Stimulated activated CD8-positive, alpha-beta memory T cell treated with anti-CD3 and anti-CD28 coated beads, Interleukin-7, amount 100 ng/mL, for 1 hour (primary cell): ENCODE results near the gene FXYD1.
A peak's percentile ranks its signal among the peaks of the same experiment; 100 is the strongest.

Experiments
- DNase-seq, 2 donors: peaks; one replicate each; pipeline ENCODE4 v3.0.0-alpha.2; 2020; ENCODE audit warnings: low read depth in 2 of 2

Gene FXYD1

GRCh38 chr19:35107545-35107944, 31.1 kb upstream of the FXYD1 start:
- DNase-seq: no peak

DNA sequence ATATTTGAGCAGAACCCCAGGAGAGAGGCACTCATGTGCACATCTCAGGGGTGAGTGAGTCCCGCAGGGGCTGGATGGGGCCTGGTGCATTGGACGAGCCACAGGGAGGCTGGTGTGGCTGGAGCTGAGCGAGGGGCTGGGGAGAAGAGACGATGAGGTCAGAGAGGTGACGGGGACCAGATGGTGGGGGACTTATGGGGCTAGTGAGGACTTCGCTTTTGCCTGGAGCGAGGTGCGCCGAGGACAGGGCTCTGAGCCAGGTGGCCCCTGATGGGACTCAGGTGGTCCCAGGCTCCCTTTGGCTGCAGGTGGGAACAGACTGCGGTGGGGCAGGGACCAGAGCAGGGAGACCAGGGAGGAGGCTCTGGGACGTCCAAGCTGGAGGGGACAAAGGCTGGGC, 29.9 kb upstream of the FXYD1 start:
- no peak for DNase-seq

- DNase-seq: no peak
Measured at GRCh38 chr19:35109395-35110112, 29.1 kb upstream of the FXYD1 start.

- DNase-seq: no peak
Measured at GRCh38 chr19:35110974-35111373, 27.6 kb upstream of the FXYD1 start.

- DNase-seq: no peak
Measured at GRCh38 chr19:35112995-35113688, 25.5 kb upstream of the FXYD1 start.

- peak; percentile 51 to 56 for DNase-seq
Measured at GRCh38 chr19:35114353-35115176, 24.1 kb upstream of the FXYD1 start.

GRCh38 chr19:35115177-35115951, 23.3 kb upstream of the FXYD1 start, which contains the start of gene FXYD3:
FXYD3 (plus strand) TSS chr19:35115823; CDS start chr19:35119377, 3,554 bp downstream.
- DNase-seq: no peak

DNA sequence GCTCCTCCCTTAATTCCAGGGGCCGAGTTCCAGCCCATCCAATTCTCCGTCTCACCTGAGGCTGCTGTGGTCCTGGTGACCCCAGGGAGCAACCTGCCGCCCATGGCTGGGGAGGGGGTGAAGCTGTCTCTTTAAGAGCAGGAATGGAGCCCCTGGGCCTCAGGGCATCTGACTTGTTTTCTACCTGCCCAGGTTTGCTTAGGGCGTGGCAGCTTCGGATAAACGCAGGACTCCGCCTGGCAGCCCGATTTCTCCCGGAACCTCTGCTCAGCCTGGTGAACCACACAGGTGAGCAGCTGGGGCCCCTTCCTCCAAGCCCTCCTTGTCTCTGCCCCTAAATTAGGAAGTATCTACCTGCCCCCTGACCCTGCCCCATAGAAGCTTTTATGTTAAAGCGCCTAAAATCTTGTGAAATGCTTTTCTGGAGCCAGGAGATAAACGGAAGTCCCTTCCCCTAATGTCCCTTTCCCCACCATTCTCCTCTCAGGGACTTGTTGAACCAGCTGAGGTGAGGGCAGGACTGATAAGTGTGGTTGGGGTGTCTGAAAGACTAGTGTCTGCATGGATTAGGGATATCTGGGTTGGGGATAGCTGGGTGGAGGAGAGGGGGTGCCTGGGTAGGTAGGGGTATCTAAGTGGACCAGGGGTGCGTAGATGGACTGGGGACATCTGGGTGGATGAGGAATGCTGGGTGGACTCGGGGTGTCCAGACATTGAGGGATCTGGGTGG, 22.4 kb upstream of the FXYD1 start:
- no peak for DNase-seq

GRCh38 chr19:35117116-35117515, 21.5 kb upstream of the FXYD1 start:
- no peak for DNase-seq

GRCh38 chr19:35117799-35118198, 20.8 kb upstream of the FXYD1 start:
- no peak for DNase-seq

GRCh38 chr19:35118268-35119020, 20.2 kb upstream of the FXYD1 start:
- DNase-seq: no peak

DNA sequence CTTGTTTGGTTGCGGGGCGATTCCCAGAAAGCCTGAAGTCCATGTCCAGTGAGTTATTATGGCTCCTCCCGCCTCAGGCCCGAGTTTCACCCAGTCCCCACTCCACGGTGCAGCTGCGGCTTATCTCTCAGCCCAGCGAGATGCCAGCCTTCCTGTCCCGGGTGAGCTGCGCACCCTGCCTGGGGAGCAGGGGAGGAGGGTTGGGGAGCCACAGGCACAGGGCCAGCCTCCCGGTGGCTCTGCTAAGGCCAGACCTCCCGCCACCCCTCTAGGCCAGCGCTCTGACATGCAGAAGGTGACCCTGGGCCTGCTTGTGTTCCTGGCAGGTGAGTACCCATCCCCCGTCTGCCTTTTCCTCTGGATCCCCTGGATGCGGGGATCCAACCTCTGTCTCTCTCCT, 19.5 kb upstream of the FXYD1 start:
- DNase-seq: no peak

- no peak for DNase-seq
Measured at GRCh38 chr19:35119578-35120155, 19.0 kb upstream of the FXYD1 start.

GRCh38 chr19:35120492-35120891, 18.1 kb upstream of the FXYD1 start:
- no peak for DNase-seq

DNA sequence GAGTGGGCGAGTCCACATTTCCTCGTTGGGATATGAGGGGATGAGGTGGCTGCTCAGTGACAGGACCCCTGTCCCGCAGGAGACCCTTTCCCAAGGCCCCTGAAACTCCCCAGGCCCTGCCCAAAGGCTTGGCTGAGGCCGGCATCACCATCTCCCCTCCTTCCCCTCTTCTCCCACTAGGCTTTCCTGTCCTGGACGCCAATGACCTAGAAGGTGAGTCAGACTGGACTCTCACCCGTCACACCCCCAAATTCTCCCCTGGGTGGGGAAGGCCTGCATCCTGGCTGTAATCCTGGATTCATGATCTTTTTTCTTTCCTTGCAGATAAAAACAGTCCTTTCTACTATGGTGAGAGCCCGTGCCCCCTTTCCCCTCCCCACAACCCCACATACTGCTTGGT, 17.7 kb upstream of the FXYD1 start:
- DNase-seq: no peak

- no peak for DNase-seq
Measured at GRCh38 chr19:35122687-35123551, 15.7 kb upstream of the FXYD1 start.

DNA sequence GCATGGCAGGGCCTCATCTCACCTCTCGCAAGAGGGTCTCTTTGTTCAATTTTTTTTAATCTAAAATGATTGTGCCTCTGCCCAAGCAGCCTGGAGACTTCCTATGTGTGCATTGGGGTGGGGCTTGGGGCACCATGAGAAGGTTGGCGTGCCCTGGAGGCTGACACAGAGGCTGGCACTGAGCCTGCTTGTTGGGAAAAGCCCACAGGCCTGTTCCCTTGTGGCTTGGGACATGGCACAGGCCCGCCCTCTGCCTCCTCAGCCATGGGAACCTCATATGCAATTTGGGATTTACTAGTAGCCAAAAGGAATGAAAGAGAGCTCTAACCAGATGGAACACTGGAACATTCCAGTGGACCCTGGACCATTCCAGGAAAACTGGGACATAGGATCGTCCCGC, 15.1 kb upstream of the FXYD1 start:
- DNase-seq: no peak

- DNase-seq: peak; percentile 59 to 71
Measured at GRCh38 chr19:35124098-35125060, 14.2 kb upstream of the FXYD1 start.
